Stomach (tissue), 9 donors: ENCODE data around the gene ANKRD33B. TPM values are rescaled to one million over a fixed set of nuclear protein-coding genes. Genes with fewer than 3 reads are reported as not detected.

Source experiments
- DNase-seq, 2 donors: peaks; one replicate each; pipeline versions ENCODE4 v3.0.0 to v3.0.0-alpha.2; 2013 to 2019
- H3K27ac ChIP-seq, 5 donors: fragments of 200-600 bp in 4 of 5; sonication (generic) in 4 of 5; one replicate each; pipeline ENCODE4 v1.5.1; 2013 to 2019; ENCODE audit warnings: mild to moderate bottlenecking in 1 of 5, moderate library complexity in 1 of 5
- H3K27me3 ChIP-seq, 3 donors: fragments of 200-600 bp; sonication (generic); one replicate each; pipeline ENCODE4 v1.5.1; 2017 to 2019; ENCODE audit warnings: mixed run types in 1 of 3
- H3K36me3 ChIP-seq, 4 donors: fragments of 200-600 bp; sonication (generic); 1 replicate in 3 of 4; 2 replicates in 1 of 4; pipeline ENCODE4 v1.5.1; 2016 to 2019
- H3K4me1 ChIP-seq, 4 donors: fragments of 200-600 bp; sonication (generic); one replicate each; pipeline ENCODE4 v1.5.1; 2016 to 2019
- H3K4me3 ChIP-seq, 4 donors: fragments of 200-600 bp; sonication (generic) in 3 of 4; one replicate each; pipeline ENCODE4 v1.5.1; 2016 to 2019; ENCODE audit warnings: mild to moderate bottlenecking in 1 of 4
- H3K9me3 ChIP-seq, 4 donors: fragments of 200-600 bp; sonication (generic); one replicate each; pipeline ENCODE4 v1.5.1; 2016 to 2019
- EP300 ChIP-seq: sonication (generic); formaldehyde crosslinking; IDR thresholded peaks from one replicate; pipeline ENCODE4 v1.6.1; 2017; ENCODE audit warnings: antibody characterized with exemption
- POLR2A ChIP-seq, 4 donors: fragments of 450-650 bp; IDR thresholded peaks; one replicate each; pipeline ENCODE4 v1.6.1; 2016; ENCODE audit warnings: antibody characterized with exemption in 4 of 4, control low read depth in 2 of 4, mild to moderate bottlenecking in 1 of 4, moderate library complexity in 1 of 4
- POLR2AphosphoS5 ChIP-seq, 3 donors: sonication (generic); formaldehyde crosslinking; IDR thresholded peaks; one replicate each; pipeline ENCODE4 v1.6.1; 2016; ENCODE audit warnings: antibody characterized with exemption in 3 of 3
- WGBS, 5 donors: extraction: QIAGEN DNeasy Blood & Tissue Kit in 3 of 5; methylation state at CpG; one replicate each; pipeline versions ENCODE4 v1.1.5 to v1.1.7; 2013 to 2018; 5-methylcytosine and 5-hydroxymethylcytosine counted together
- intact Hi-C: fragments of 100-400 bp; cut with DNase I; formaldehyde crosslinking; loops from one replicate; pipeline ENCODE4 v1.15.1; 2023; ENCODE audit warnings: low total_unique reads
- polyA plus RNA-seq, 3 donors: library from polyadenylated mRNA; stranded (reverse); fragments of 200-250 nt; gene quantifications; one replicate each; pipeline ENCODE4 v1.2.3, GENCODE V29; 2013
- total RNA-seq, 5 donors: library from RNA; depleted of rRNA; stranded (reverse); fragments of >200 nt; gene quantifications; one replicate each; pipeline versions ENCODE4 v1.1.0 to v1.2.3, GENCODE V29; 2014 to 2016
- TF ChIP-seq, protein P1 (sequence below), 7 experiments: fragments of 450-650 bp in 4 of 7; fragments of 200-600 bp in 3 of 7; sonication (generic) in 3 of 7; IDR thresholded peaks; one replicate each; pipeline ENCODE4 v1.5.1; 2016 to 2019; ENCODE audit warnings: antibody characterized with exemption in 7 of 7, control low read depth in 2 of 7, mild to moderate bottlenecking in 1 of 7
- donor health status: healthy with polysubstance abuse.
- donor health status: Bipolar disorder and iron deficiency.
- donor health status: healthy.

Gene ANKRD33B
- total and polyA plus RNA-seq, 8 donors, result 0.45 to 6.4 (median 1.8) TPM

DNA sequence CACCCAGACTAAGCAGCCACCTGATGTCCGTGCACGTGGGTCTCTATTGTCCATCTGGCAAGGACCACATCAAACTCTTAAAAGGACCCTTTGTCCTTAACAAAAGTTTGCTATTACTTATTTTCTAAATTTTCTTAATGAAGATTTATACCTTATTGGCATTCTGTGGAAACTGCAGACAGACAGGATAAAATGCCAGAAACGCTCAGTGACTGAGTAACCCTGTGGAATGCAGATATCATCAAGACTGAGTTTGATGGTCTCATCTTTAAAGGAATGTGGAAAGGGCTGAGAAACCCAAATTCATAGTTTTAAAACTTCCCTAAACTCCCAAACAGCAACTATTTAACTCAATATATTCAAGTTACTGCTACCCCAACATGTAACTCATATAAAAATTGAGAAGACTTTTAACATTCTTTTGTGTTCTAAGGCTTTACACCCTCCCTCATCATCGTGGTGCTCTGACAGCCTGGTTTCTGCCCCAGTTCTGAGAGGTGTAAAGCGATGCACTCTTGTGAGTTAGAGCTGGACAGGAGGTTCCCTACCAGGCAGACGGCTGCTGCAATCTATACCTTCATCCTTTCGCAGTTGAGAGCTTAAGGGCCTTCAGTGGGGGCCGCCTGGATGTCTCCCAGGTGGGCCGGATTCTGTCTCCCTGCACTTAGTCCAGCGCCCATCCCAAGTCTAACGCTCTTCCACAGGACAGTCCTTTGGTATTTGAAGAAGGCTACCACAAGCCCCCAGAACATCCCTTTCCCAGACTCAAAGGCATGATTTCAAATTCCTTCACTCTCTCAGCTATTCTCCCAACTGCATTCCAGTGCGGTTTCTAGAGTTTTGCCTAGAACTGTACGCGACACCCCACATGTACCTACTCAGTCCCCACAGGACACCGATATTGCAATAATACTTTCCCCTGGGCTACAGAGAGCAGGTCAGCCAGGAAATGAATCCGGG is 128.2 kb downstream of the ANKRD33B start:
- no peak for DNase-seq
- no peak for TF ChIP-seq POLR2A (IDR thresholded peaks at IDR 0.05)
- TF ChIP-seq, protein P1, sequence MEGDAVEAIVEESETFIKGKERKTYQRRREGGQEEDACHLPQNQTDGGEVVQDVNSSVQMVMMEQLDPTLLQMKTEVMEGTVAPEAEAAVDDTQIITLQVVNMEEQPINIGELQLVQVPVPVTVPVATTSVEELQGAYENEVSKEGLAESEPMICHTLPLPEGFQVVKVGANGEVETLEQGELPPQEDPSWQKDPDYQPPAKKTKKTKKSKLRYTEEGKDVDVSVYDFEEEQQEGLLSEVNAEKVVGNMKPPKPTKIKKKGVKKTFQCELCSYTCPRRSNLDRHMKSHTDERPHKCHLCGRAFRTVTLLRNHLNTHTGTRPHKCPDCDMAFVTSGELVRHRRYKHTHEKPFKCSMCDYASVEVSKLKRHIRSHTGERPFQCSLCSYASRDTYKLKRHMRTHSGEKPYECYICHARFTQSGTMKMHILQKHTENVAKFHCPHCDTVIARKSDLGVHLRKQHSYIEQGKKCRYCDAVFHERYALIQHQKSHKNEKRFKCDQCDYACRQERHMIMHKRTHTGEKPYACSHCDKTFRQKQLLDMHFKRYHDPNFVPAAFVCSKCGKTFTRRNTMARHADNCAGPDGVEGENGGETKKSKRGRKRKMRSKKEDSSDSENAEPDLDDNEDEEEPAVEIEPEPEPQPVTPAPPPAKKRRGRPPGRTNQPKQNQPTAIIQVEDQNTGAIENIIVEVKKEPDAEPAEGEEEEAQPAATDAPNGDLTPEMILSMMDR (IDR thresholded peaks at IDR 0.05), result no peak
- no peak for TF ChIP-seq POLR2AphosphoS5 (IDR thresholded peaks at IDR 0.05)
- no peak for TF ChIP-seq EP300
- Histone ChIP-seq H3K36me3 (peaks cover 0 to 21% (median 20%) of the 10 kb centered on the region in 4 donors), H3K4me1 (peaks cover 0 to 18% (median 9%) of the 10 kb centered on the region in 4 donors), H3K4me3 (no peak overlapping the region), H3K27ac (no peak overlapping the region), H3K27me3 (no peaks in the 10 kb centered on the region), H3K9me3 (no peaks in the 10 kb centered on the region)
- WGBS, 5 donors, result 88 to 93% (median 89%) methylated on average over 16 of the region's 16 CpGs
- intact Hi-C loops, result no loop called here

DNA sequence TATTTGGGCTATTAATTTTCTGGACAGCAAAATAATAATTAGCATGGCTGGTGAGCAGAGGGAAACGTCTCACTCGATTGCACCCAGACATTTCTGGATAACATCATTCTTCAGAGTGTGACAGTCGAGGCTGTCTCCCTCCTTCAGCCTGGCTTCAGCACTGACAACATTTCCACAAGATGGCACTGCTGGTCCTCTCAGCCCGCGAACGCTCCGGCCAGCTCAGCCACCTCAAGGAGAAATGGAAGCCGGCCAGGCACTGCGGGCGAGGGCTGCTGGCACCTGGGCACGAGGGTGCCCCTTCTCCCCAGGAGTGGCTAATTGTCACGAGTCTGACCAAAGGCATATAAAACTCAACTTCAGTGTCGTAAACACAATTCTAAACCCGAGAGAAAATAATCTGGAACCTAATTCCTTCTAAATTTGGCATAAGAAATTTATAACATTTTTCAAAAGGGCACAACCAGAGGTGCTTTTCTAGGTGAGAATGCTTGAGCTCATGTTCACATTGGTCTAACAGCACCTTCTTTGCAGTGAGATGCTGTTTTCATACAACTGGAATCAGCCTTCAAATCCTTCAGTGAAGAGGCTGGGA is 131.3 kb downstream of the ANKRD33B start:
- 3 to 27% (median 11%) methylated on average over 14 of the region's 14 CpGs for WGBS, 5 donors
- Histone ChIP-seq H3K4me1 (peaks cover 0 to 27% (median 14%) of the 10 kb centered on the region in 4 donors), H3K27ac (peak overlapping the region in 1 of 5 donors; percentile 4), H3K9me3 (no peaks in the 10 kb centered on the region), H3K36me3 (peaks cover 0 to 17% (median 12%) of the 10 kb centered on the region in 4 donors), H3K27me3 (no peaks in the 10 kb centered on the region), H3K4me3 (no peak overlapping the region)
- peak; percentile 86 to 89 for DNase-seq
- intact Hi-C loops, result no loop called here
- TF ChIP-seq POLR2AphosphoS5 (IDR thresholded peaks at IDR 0.05), result peak in 2 of 3 donors; percentile 37 to 68
- no peak for TF ChIP-seq EP300
- TF ChIP-seq POLR2A (IDR thresholded peaks at IDR 0.05), result no peak
- TF ChIP-seq, protein P1 (IDR thresholded peaks at IDR 0.05), result peak in 5 of 7 experiments; percentile 49 to 73 (median 60)

DNA sequence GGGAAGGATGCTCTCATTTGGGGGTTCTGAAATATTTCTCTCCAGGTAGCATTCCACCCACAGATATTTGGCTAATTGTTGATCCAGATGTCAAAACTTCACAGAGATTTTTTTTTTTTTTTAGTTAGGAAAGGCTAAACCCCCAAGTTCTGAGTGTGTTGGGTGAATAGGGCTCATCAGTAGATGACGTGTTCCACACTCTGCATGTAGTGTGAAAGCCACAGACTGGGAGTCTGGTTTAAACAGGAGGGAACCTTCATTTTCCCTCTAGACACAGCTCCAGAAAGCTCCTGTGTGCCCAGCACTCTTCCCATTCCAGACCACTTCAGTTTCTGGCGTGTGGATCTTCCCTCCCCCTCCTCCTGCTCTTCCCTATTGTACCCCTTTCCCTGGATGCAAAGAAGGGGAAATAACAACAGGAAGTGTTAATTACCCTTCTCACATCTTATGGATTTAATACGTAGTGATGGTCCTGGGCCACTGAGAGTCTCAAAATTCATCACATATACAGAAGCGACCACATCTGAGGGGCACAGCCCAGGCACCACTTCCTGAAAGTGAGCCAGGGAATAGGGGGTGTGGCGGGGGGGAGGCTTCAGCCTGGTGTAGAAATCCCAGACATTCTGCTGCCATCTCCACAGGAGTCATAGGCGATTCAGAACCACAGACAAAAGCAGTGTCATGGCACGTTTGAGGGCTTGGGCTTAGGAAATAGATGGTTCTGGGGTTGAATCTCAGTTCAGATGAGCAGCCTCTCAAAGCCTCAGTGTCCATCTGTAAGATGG is 132.1 kb downstream of the ANKRD33B start:
- H3K9me3 ChIP-seq, result no peaks in the 10 kb centered on the region
- 72 to 83% (median 77%) methylated on average over 7 of the region's 7 CpGs for WGBS, 5 donors
- no peaks in the 10 kb centered on the region for H3K27me3 ChIP-seq
- TF ChIP-seq, protein P1 (IDR thresholded peaks at IDR 0.05), result no peak
- no peak for TF ChIP-seq POLR2A (IDR thresholded peaks at IDR 0.05)
- no peak for TF ChIP-seq POLR2AphosphoS5 (IDR thresholded peaks at IDR 0.05)
- TF ChIP-seq EP300, result no peak
- no peak overlapping the region for H3K4me3 ChIP-seq
- intact Hi-C loops, result no loop called here
- peaks cover 3 to 35% (median 16%) of the 10 kb centered on the region in 4 donors for H3K4me1 ChIP-seq
- peaks cover 0 to 17% (median 12%) of the 10 kb centered on the region in 4 donors for H3K36me3 ChIP-seq
- no peak for DNase-seq
- H3K27ac ChIP-seq, result peak overlapping the region in 1 of 5 donors; percentile 4
